ENCODE data around the gene HOOK1. TPM values are rescaled to one million over a fixed set of nuclear protein-coding genes. Genes with fewer than 3 reads are reported as not detected.

HOOK1 gene
- total and polyA plus RNA-seq, 2 of the 13 experiments (the other 11 are each of a cell fraction or from before 2014, with no cell fraction given): 11.3 to 24.2 TPM

- H3K4me2 ChIP-seq (ENCODE audit: low read depth, low read length): no peak overlapping the region
- FAIRE-seq: no peak
- ChIA-PET POLR2A (no interaction called here), CTCF (ENCODE audit: low intra/inter-chr PET ratio, low total read pairs) (no interaction called here)
- in situ Hi-C loops (cut with HindIII; ENCODE audit: extremely low pct_ligation_motif_present, low pct_unique_long_range_greater_than_20kb): no loop called here
- H3K4me3 ChIP-seq (replicated peaks in 1 of 3; ENCODE audit: insufficient read depth in 1 of 3, low read depth in 2 of 3, low read length in 3 of 3): no peak overlapping the region
- BruUV-seq (replicated peaks): no TSS peak
- no peak overlapping the region for H3K9ac ChIP-seq (ENCODE audit: insufficient read depth, low read depth, low read length)
- no peak overlapping the region for H2AFZ ChIP-seq (ENCODE audit: low read length)
- no peak for ATAC-seq
- no peaks in the 10 kb centered on the region for H3K36me3 ChIP-seq (replicated peaks in 1 of 2; ENCODE audit: control insufficient read depth in 1 of 2, insufficient read depth in 2 of 2, low read length in 2 of 2)
- intact Hi-C loops (cut with micrococcal nuclease; ENCODE audit: unreplicated experiment): no loop called here
- H3K27me3 ChIP-seq (ENCODE audit: control insufficient read depth in 1 of 2, insufficient read depth in 2 of 2, low read length in 2 of 2): no peaks in the 10 kb centered on the region
- H3K9me3 ChIP-seq (ENCODE audit: low read length): no peaks in the 10 kb centered on the region
- no peak overlapping the region for H3K27ac ChIP-seq (ENCODE audit: extremely low read length, insufficient read depth, low read length)
- no peaks in the 10 kb centered on the region for H3K79me2 ChIP-seq (ENCODE audit: insufficient read depth, low read length)
- no peak for TF ChIP-seq ZUFSP (CRISPR knock-in tag; IDR thresholded peaks at IDR 0.05; ENCODE audit: borderline replicate concordance)
- TF ChIP-seq ZNF569 (CRISPR knock-in tag; IDR thresholded peaks at IDR 0.05; ENCODE audit: borderline replicate concordance): no peak
- TF ChIP-seq GFI1 (CRISPR knock-in tag; IDR thresholded peaks at IDR 0.05; ENCODE audit: borderline replicate concordance): no peak
- no peak for TF ChIP-seq KDM2A (CRISPR knock-in tag; IDR thresholded peaks at IDR 0.05; ENCODE audit: borderline replicate concordance, low read depth)
- no peak for TF ChIP-seq ZMYM3 (CRISPR knock-in tag; IDR thresholded peaks at IDR 0.05)
- no peak for TF ChIP-seq MTA1 (CRISPR knock-in tag; IDR thresholded peaks at IDR 0.05; ENCODE audit: borderline replicate concordance)
- no peak for TF ChIP-seq CSRNP2 (CRISPR knock-in tag; conservative IDR thresholded peaks at IDR 0.05; ENCODE audit: low read depth)
- H4K20me1 ChIP-seq (ENCODE audit: insufficient read depth, low read length): no peaks in the 10 kb centered on the region
- DNase-seq (ENCODE audit: low spot score): no peak
- peaks cover 21% of the 10 kb centered on the region; the same call in 1 of the 2 replicates for H3K4me1 ChIP-seq (ENCODE audit: insufficient read depth, low read length)
Measured at GRCh38 chr1:59804301-59804700, 10.4 kb upstream of the HOOK1 start.

Data from HepG2 (cell line).